KOPT-K1 (cell line): ENCODE data around the gene MAP7.

Experiments
- H3K27ac ChIP-seq: fragments of 200-600 bp; sonication (generic); 2 replicates; pipeline ENCODE4 v1.5.1; 2016; ENCODE audit warnings: antibody characterized with exemption, mild to moderate bottlenecking, low read depth, low read length; ENCODE audit not compliant: poor library complexity, severe bottlenecking
- H3K36me3 ChIP-seq: fragments of 200-600 bp; sonication (generic); 2 replicates; pipeline ENCODE4 v1.5.1; 2017; ENCODE audit warnings: antibody characterized with exemption, mild to moderate bottlenecking, low read length, moderate library complexity; ENCODE audit not compliant: insufficient read depth
- H3K9me3 ChIP-seq: fragments of 200-600 bp; sonication (generic); 2 replicates; pipeline ENCODE4 v1.5.1; 2017; ENCODE audit warnings: antibody characterized with exemption, low read length, mild to moderate bottlenecking; ENCODE audit not compliant: insufficient read depth, poor library complexity, severe bottlenecking

Gene MAP7

DNA sequence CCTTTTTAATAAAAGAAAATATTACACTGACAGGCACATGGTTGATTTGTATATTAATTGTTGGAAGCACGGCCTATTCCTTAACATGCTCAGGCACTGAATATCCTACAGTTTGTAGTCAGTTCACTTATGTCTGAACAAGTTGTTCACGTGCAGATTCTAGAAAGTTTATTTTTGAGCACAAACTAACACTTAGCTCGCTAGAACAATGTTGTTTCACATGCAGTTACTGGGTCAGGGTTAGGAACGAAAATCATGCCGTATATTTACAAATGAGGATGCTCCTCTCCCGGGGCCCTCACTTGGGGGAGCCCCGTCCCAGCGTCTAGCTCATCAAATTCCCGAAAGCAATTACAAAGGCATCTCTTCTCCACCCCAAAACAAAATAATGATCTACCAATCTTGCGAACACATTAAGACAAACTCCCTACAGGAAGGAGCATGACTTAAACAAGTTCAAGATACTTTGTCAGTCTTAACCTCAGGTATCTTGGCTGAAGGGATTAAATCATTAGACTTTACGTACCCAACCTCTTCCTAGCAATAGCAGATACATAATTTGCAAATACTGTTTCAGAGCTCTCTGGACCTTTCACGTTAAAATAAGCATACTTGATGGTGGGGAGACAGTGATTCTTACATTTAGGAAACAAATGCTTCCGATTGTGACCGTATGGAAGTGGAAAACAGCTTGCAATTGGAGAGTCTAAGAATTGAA, 1.5 kb downstream of the MAP7 start:
- H3K9me3 ChIP-seq = peaks cover 7% of the 10 kb centered on the region
- no peak overlapping the region for H3K27ac ChIP-seq

GRCh38 chr6:136547871-136548270, 2.4 kb downstream of the MAP7 start:
- no peak overlapping the region for H3K27ac ChIP-seq
- H3K9me3 ChIP-seq = peaks cover 7% of the 10 kb centered on the region
- H3K36me3 ChIP-seq = no peaks in the 10 kb centered on the region

More for the DNA sequence above, 1.5 kb downstream of the MAP7 start:
- no peaks in the 10 kb centered on the region for H3K36me3 ChIP-seq

DNA sequence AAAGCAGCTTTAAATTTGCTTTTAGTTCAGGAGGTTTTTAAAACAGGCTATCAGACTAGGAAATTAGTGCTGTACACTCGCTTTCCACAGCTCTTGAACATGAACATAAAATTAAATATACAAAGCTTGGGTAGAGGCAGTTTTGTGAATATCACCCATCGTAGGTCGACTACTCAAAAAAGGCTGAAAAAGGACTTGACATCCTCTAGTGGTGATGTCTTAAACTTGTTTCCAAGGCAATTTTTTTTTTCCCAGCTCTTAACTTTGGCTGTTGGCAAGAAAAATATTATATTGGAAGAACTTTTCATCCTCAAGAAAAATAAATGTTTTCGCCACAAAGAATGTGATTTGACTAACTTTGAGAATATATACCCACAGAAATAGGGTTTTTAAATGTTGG, 2.9 kb downstream of the MAP7 start:
- Histone ChIP-seq H3K9me3 (peaks cover 7% of the 10 kb centered on the region), H3K27ac (no peak overlapping the region), H3K36me3 (no peaks in the 10 kb centered on the region)

DNA sequence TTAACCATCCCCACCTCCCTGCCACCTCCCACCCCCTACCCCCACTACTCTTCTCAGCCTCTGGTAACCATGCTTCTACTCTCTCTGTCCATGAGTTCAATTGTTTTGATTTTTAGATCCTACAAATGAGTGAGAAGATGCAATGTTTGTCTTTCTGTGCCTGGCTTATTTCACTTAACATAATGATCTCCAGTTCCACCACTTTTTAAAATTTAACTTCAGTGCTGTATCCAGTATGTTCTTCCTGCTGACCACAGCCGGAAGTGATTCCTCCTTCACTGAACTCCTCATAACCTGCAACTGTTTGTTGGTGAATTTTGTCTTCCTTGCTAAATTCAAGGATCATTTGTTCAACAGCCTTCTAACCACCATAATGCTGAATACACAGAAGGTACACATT, 3.9 kb downstream of the MAP7 start:
- H3K36me3 ChIP-seq = no peaks in the 10 kb centered on the region
- peaks cover 7% of the 10 kb centered on the region for H3K9me3 ChIP-seq
- H3K27ac ChIP-seq = no peak overlapping the region

GRCh38 chr6:136544326-136544725, 5.9 kb downstream of the MAP7 start:
- Histone ChIP-seq H3K9me3 (no peaks in the 10 kb centered on the region), H3K36me3 (no peaks in the 10 kb centered on the region), H3K27ac (no peak overlapping the region)

GRCh38 chr6:136541395-136541794, 8.8 kb downstream of the MAP7 start:
- Histone ChIP-seq H3K36me3 (no peaks in the 10 kb centered on the region), H3K9me3 (no peaks in the 10 kb centered on the region), H3K27ac (no peak overlapping the region)

GRCh38 chr6:136539967-136540652, 10.1 kb downstream of the MAP7 start:
- Histone ChIP-seq H3K36me3 (no peaks in the 10 kb centered on the region), H3K9me3 (no peaks in the 10 kb centered on the region), H3K27ac (no peak overlapping the region)

- H3K36me3 ChIP-seq = no peaks in the 10 kb centered on the region
- no peaks in the 10 kb centered on the region for H3K9me3 ChIP-seq
These were observed 11.4 kb downstream of the MAP7 start for GRCh38 chr6:136538836-136539235.

GRCh38 chr6:136535880-136536650, 14.2 kb downstream of the MAP7 start:
- Histone ChIP-seq H3K9me3 (no peaks in the 10 kb centered on the region), H3K27ac (no peak overlapping the region), H3K36me3 (no peaks in the 10 kb centered on the region)

More at GRCh38 chr6:136538836-136539235, 11.4 kb downstream of the MAP7 start:
- H3K27ac ChIP-seq = no peak overlapping the region

DNA sequence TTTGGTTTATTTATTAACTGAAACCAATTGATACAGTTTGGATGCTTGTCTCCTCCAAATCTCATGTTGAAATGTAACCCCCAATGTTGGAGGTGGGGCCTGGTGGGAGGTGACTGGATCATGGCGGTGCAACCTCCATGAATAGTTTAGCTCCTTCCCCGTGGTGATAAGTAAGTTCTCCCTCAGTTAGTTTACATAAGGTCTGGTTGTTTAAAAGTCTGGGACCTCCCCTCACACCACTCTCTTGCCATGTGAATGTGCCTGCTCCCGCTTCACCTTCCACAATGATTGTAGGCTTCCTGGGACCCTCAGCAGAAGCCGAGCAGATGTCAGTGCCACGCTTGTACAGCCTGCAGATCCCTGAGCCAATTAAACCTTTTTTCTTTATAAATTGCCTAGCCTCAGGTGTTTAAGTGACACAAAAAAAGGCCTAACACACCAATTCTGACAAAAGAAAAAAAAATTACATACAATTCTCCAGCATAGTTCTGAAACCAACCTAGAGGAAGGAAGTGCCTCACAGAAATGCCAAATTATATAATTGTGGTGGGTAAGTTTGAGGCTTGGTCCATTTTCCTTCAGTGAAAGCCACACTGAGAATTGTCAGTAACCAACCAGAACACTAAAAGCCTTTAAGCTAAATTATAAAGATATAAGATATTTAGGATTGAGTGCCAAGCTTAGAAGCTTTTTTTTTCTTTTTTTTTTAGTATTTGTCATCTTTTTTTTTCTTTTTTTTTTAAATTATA, 15.0 kb downstream of the MAP7 start:
- Histone ChIP-seq H3K9me3 (no peaks in the 10 kb centered on the region), H3K27ac (no peak overlapping the region), H3K36me3 (no peaks in the 10 kb centered on the region)

GRCh38 chr6:136534268-136534667, 16.0 kb downstream of the MAP7 start:
- Histone ChIP-seq H3K27ac (no peak overlapping the region), H3K36me3 (no peaks in the 10 kb centered on the region), H3K9me3 (no peaks in the 10 kb centered on the region)

GRCh38 chr6:136533487-136533886, 16.7 kb downstream of the MAP7 start:
- H3K36me3 ChIP-seq = no peaks in the 10 kb centered on the region
- H3K9me3 ChIP-seq = no peaks in the 10 kb centered on the region
- no peak overlapping the region for H3K27ac ChIP-seq

DNA sequence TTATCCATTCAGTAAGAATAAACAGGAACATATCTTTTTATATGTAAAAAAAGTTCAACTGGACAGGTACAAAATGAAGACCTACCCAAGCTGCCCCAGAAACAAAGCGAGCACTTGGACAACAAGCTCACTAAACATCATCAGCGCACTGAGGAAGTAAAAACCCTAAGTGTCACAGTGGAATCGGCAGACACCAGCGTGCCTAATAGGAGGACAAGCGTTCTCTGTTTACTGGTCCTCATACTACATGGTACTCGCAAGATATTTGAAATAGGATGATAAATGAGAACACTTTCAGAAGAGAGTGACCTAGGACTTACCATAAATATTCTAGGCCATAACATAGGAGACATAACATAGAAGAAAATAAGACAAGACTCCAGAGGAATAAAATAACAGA, 18.2 kb downstream of the MAP7 start:
- Histone ChIP-seq H3K27ac (no peak overlapping the region), H3K9me3 (no peaks in the 10 kb centered on the region), H3K36me3 (no peaks in the 10 kb centered on the region)

DNA sequence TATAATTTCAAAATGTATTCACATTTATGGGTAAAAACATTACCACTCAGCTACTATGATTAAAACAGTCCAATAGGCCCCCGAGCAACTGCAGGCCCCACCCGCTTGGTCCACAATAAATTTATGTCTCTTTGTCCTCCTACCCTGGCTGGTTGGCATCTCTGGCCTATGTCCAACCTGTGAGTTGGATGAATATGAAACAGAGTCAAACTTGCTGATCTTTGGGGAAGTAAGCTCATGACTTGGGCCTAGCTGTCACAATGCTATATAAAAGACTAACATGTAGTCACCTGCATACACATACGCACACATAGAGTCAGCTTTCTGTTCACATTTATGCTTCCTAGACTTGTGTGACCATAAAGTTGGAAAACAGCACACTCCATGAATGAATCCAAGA, 20.5 kb downstream of the MAP7 start:
- Histone ChIP-seq H3K36me3 (no peaks in the 10 kb centered on the region), H3K9me3 (no peaks in the 10 kb centered on the region), H3K27ac (no peak overlapping the region)

- H3K27ac ChIP-seq = no peak overlapping the region
- no peaks in the 10 kb centered on the region for H3K9me3 ChIP-seq
- no peaks in the 10 kb centered on the region for H3K36me3 ChIP-seq
These were observed 21.7 kb downstream of the MAP7 start for GRCh38 chr6:136528477-136528876.
